HepG2 (cell line): ENCODE measurements around the gene OAS3.

Source experiments
- ATF3 ChIP-seq: sonication (generic); formaldehyde crosslinking; IDR thresholded peaks from 2 replicates; pipeline ENCODE4 v1.4.0; 2020; ENCODE audit warnings: missing genetic modification reagents
- CTCF ChIP-seq: sonication (generic); formaldehyde crosslinking; IDR thresholded peaks from 2 replicates; pipeline ENCODE4 v1.5.0; 2020; ENCODE audit warnings: mild to moderate bottlenecking, missing genetic modification reagents, moderate library complexity
- EP300 ChIP-seq, 3 experiments: sonication (generic) in 1 of 3; formaldehyde crosslinking in 1 of 3; IDR thresholded peaks; 2 replicates each; pipeline versions ENCODE4 v1.5.1 to v1.6.1; 2011 to 2020; ENCODE audit warnings: low read depth in 2 of 3, low read length in 2 of 3, borderline replicate concordance in 1 of 3, improper control_type of control experiment in 1 of 3, mild to moderate bottlenecking in 1 of 3, missing genetic modification reagents in 1 of 3, moderate library complexity in 1 of 3
- SP4 ChIP-seq: sonication (generic); formaldehyde crosslinking; IDR thresholded peaks from 2 replicates; pipeline ENCODE4 v1.8.1; 2023; ENCODE audit warnings: mild to moderate bottlenecking, missing genetic modification reagents
- USF2 ChIP-seq, 2 experiments: sonication (generic) in 1 of 2; formaldehyde crosslinking in 1 of 2; IDR thresholded peaks; 2 replicates each; pipeline versions ENCODE4 v1.5.1 to v1.6.1; 2011 to 2020; ENCODE audit warnings: borderline replicate concordance in 1 of 2, low read depth in 1 of 2, low read length in 1 of 2, mild to moderate bottlenecking in 1 of 2, missing genetic modification reagents in 1 of 2, moderate library complexity in 1 of 2
- ZBTB43 ChIP-seq: sonication (generic); formaldehyde crosslinking; conservative IDR thresholded peaks from 2 replicates; pipeline ENCODE4 v1.4.0; 2020; ENCODE audit warnings: missing genetic modification reagents
- ZNF274 ChIP-seq: sonication (generic); formaldehyde crosslinking; IDR thresholded peaks from 2 replicates; pipeline ENCODE4 v1.5.1; 2020; ENCODE audit warnings: mild to moderate bottlenecking, missing genetic modification reagents
- ZNF331 ChIP-seq: sonication (generic); formaldehyde crosslinking; IDR thresholded peaks from 2 replicates; pipeline ENCODE4 v1.4.0; 2020; ENCODE audit warnings: missing genetic modification reagents

- no peak for TF ChIP-seq ZNF274 (CRISPR knock-in tag)
- no peak for TF ChIP-seq EP300 (IDR thresholded peaks at IDR 0.05; ENCODE audit: low read depth in 2 of 2, low read length in 2 of 2)
- no peak for TF ChIP-seq EP300 (CRISPR knock-in tag; IDR thresholded peaks at IDR 0.05; ENCODE audit: borderline replicate concordance)
- no peak for TF ChIP-seq ZNF331 (CRISPR knock-in tag)
- TF ChIP-seq ATF3 (CRISPR knock-in tag): no peak
- TF ChIP-seq SP4: no peak
- TF ChIP-seq USF2 (IDR thresholded peaks at IDR 0.05; ENCODE audit: low read depth, low read length): no peak
- TF ChIP-seq USF2 (CRISPR knock-in tag; IDR thresholded peaks at IDR 0.05; ENCODE audit: borderline replicate concordance): no peak
- no peak for TF ChIP-seq ZBTB43
- no peak for TF ChIP-seq CTCF (CRISPR knock-in tag)
Observed at GRCh38 chr12:112974904-112975303, 36.6 kb downstream of the OAS3 start.
